CD1c-positive myeloid dendritic cell (primary cell): ENCODE data around the gene ZNF565.
"Not testable (repeated sequence)": the region's sequence is repeated elsewhere in the genome, so short reads cannot be mapped to it uniquely, and the experiment has no call there.

ENCODE experiments used
- DNase-seq: peaks from one replicate; pipeline ENCODE4 v3.0.0-alpha.2; 2016; ENCODE audit errors: extremely low spot score

ZNF565 gene

GRCh38 chr19:36214386-36215275, at the start of gene ZNF565, which contains the start of gene ZNF146:
Gene ZNF565, minus strand, starts transcription at chr19:36214665. Its CDS starts 12,680 bp downstream, at chr19:36201985.
Gene ZNF146, plus strand, starts transcription at chr19:36215106. Its CDS starts 21,335 bp downstream, at chr19:36236441.
- peak; percentile 98 for DNase-seq

- DNase-seq = no peak
These were observed 44.7 kb upstream of the ZNF565 start for GRCh38 chr19:36259211-36259610.

- DNase-seq = no peak
These were observed 43.8 kb upstream of the ZNF565 start for GRCh38 chr19:36258028-36258875.

GRCh38 chr19:36257520-36257876, 43.0 kb upstream of the ZNF565 start:
- no peak for DNase-seq

GRCh38 chr19:36256853-36257519, 42.5 kb upstream of the ZNF565 start:
- no peak for DNase-seq

GRCh38 chr19:36256064-36256463, 41.6 kb upstream of the ZNF565 start:
- DNase-seq = no peak

GRCh38 chr19:36255316-36255715, 40.9 kb upstream of the ZNF565 start:
- DNase-seq = no peak

GRCh38 chr19:36254848-36255247, 40.4 kb upstream of the ZNF565 start:
- no peak for DNase-seq

- no peak for DNase-seq
These were observed 37.6 kb upstream of the ZNF565 start for GRCh38 chr19:36252047-36252446.

GRCh38 chr19:36246006-36246481, 31.6 kb upstream of the ZNF565 start:
- no peak for DNase-seq

GRCh38 chr19:36245210-36246005, 30.9 kb upstream of the ZNF565 start:
- no peak for DNase-seq

- no peak for DNase-seq
These were observed 29.6 kb upstream of the ZNF565 start for GRCh38 chr19:36244066-36244465.

GRCh38 chr19:36236946-36237310, 22.5 kb upstream of the ZNF565 start:
- no peak for DNase-seq

- no peak for DNase-seq
These were observed 22.0 kb upstream of the ZNF565 start for GRCh38 chr19:36236304-36236945.

- not testable (repeated sequence) for DNase-seq
These were observed 19.2 kb upstream of the ZNF565 start for GRCh38 chr19:36233626-36234025.

- no peak for DNase-seq
These were observed 10.9 kb upstream of the ZNF565 start for GRCh38 chr19:36225219-36225892.

GRCh38 chr19:36222503-36222902, 8.0 kb upstream of the ZNF565 start:
- DNase-seq = no peak

GRCh38 chr19:36221474-36221873, 7.0 kb upstream of the ZNF565 start:
- no peak for DNase-seq

GRCh38 chr19:36215276-36216123, 1.0 kb upstream of the ZNF565 start:
- DNase-seq = peak; percentile 19
